HCT116 (cell line): ENCODE measurements around the gene HRK. TPM values are rescaled to one million over a fixed set of nuclear protein-coding genes. Genes with fewer than 3 reads are reported as not detected.

Source experiments
- ATAC-seq: fragments of 200-7000 bp; cut with Tn5 transposase; 2 replicates; pipeline ENCODE4 v1.9.1; 2020; ENCODE audit warnings: mild to moderate bottlenecking, moderate library complexity
- BruUV-seq: library from RNA; stranded (reverse); fragments of 400-500 nt; replicated peaks from 2 replicates; lab custom pipeline; 2021; lab: Mats Ljungman, UMichigan
- CTCF ChIA-PET: fragments of 300-600 bp; sonication (Branson Sonifier 250); formaldehyde crosslinking; loops from one replicate; lab custom pipeline; 2021; ENCODE audit warnings: antibody characterized with exemption; lab: Charles Lee
- POLR2A ChIA-PET: fragments of 300-600, 350-600 bp; sonication (Branson Sonifier 250); formaldehyde crosslinking; loops from one replicate; lab custom pipeline; 2021; ENCODE audit warnings: antibody characterized with exemption; lab: Charles Lee
- RAD21 ChIA-PET, 2 experiments: fragments of 300-600 bp; sonication (Branson Sonifier 250); formaldehyde crosslinking; loops; one replicate each; lab custom pipeline; 2023; ENCODE audit warnings: low total read pairs in 2 of 2; ENCODE audit not compliant: uncharacterized antibody in 2 of 2, unreplicated experiment in 2 of 2, low non-redundant PET in 1 of 2; lab: Charles Lee
- DNase-seq: peaks from one replicate; pipeline ENCODE4 v3.0.0-alpha.2; 2010; ENCODE audit warnings: low read depth, low spot score
- H2AFZ ChIP-seq: fragments of 200-600 bp; shearing (Covaris generic), sonication (generic); 2 replicates; pipeline ENCODE4 v1.6.1; 2017; ENCODE audit warnings: low read depth, mixed run types, mixed read lengths, antibody characterized with exemption, low read length; ENCODE audit not compliant: poor library complexity, severe bottlenecking
- H3K27ac ChIP-seq: 2 replicates; pipeline ENCODE4 v1.5.1; 2012; ENCODE audit warnings: low read depth, low read length
- H3K27me3 ChIP-seq: fragments of 200-600 bp; sonication (generic); 2 replicates; pipeline ENCODE4 v1.6.1; 2016; ENCODE audit warnings: mixed run types, low read length, mixed read lengths; ENCODE audit not compliant: insufficient read depth
- H3K36me3 ChIP-seq, 2 experiments: fragments of 200-500 bp in 1 of 2; fragments of 200-600 bp in 1 of 2; sonication (Bioruptor generic) in 1 of 2; sonication (generic) in 1 of 2; 2 replicates each; pipeline versions ENCODE4 v1.5.1 to v1.6.1; 2014 to 2016; ENCODE audit warnings: low read length in 2 of 2, inconsistent platforms in 1 of 2, mixed read lengths in 1 of 2, mixed run types in 1 of 2; ENCODE audit not compliant: insufficient read depth in 2 of 2, control insufficient read depth in 1 of 2
- H3K4me1 ChIP-seq, 2 experiments: fragments of 200-600 bp in 1 of 2; sonication (generic) in 1 of 2; 2 replicates each; pipeline versions ENCODE4 v1.5.1 to v1.6.1; 2012 to 2017; ENCODE audit warnings: low read length in 2 of 2, inconsistent platforms in 1 of 2, mild to moderate bottlenecking in 1 of 2, mixed read lengths in 1 of 2, mixed run types in 1 of 2, moderate library complexity in 1 of 2; ENCODE audit not compliant: insufficient read depth in 2 of 2, control insufficient read depth in 1 of 2
- H3K4me2 ChIP-seq: fragments of 200-600 bp; sonication (generic); 2 replicates; pipeline ENCODE4 v1.6.1; 2017; ENCODE audit warnings: mixed run types, low read length, mixed read lengths
- H3K4me3 ChIP-seq, 2 experiments: fragments of 200-600 bp in 1 of 2; sonication (generic) in 1 of 2; replicated peaks in 1 of 2; 2 replicates each; pipeline ENCODE4 v1.5.1; 2011 to 2016; ENCODE audit warnings: low read length in 2 of 2, control low read depth in 1 of 2, low read depth in 1 of 2, mild to moderate bottlenecking in 1 of 2, mixed read lengths in 1 of 2, mixed run types in 1 of 2
- H3K79me2 ChIP-seq: fragments of 200-600 bp; sonication (generic); 2 replicates; pipeline ENCODE4 v1.6.1; 2017; ENCODE audit warnings: mild to moderate bottlenecking, mixed run types, low read length, moderate library complexity, mixed read lengths; ENCODE audit not compliant: insufficient read depth
- H3K9ac ChIP-seq: fragments of 200-600 bp; sonication (generic); 2 replicates; pipeline ENCODE4 v1.6.1; 2016; ENCODE audit warnings: low read length, mixed read lengths
- H3K9me2 ChIP-seq: fragments of 200-600 bp; sonication (generic), shearing (Covaris generic); 2 replicates; pipeline ENCODE4 v1.6.1; 2017; ENCODE audit warnings: mixed run types, mild to moderate bottlenecking, moderate library complexity; ENCODE audit not compliant: insufficient read depth
- H3K9me3 ChIP-seq, 2 experiments: fragments of 200-500 bp in 1 of 2; fragments of 200-600 bp in 1 of 2; sonication (Bioruptor generic) in 1 of 2; sonication (generic) in 1 of 2; 2 replicates each; pipeline ENCODE4 v1.6.1; 2014 to 2017; ENCODE audit warnings: low read length in 2 of 2, mixed read lengths in 2 of 2, inconsistent platforms in 1 of 2, low read depth in 1 of 2, mild to moderate bottlenecking in 1 of 2, mixed run types in 1 of 2, moderate library complexity in 1 of 2; ENCODE audit not compliant: control insufficient read depth in 1 of 2, insufficient read depth in 1 of 2
- H4K20me1 ChIP-seq: fragments of 200-600 bp; sonication (generic), shearing (Covaris generic); 2 replicates; pipeline ENCODE4 v1.6.1; 2017; ENCODE audit warnings: mixed run types, mild to moderate bottlenecking, moderate library complexity; ENCODE audit not compliant: insufficient read depth
- CBX3 ChIP-seq: IDR thresholded peaks from 2 replicates; pipeline ENCODE4 v1.6.1; 2012; ENCODE audit warnings: low read depth
- intact Hi-C: fragments of 100-400 bp; cut with micrococcal nuclease; formaldehyde crosslinking; loops from 2 replicates; pipeline ENCODE4 v1.10.0; 2022
- total RNA-seq: library from RNA; stranded (reverse); gene quantifications from one replicate; pipeline ENCODE4 v1.2.1, GENCODE V29; 2021; ENCODE audit not compliant: unreplicated experiment
- TF ChIP-seq, protein P1 (sequence below): IDR thresholded peaks from 2 replicates; pipeline ENCODE4 v1.6.1; 2011; ENCODE audit warnings: mild to moderate bottlenecking, low read length, moderate library complexity; ENCODE audit not compliant: insufficient replicate concordance; ENCODE audit errors: extremely low read depth
- TF ChIP-seq, protein P2 (sequence below), 3 experiments: fragments of 200-600 bp in 1 of 3; sonication (generic) in 1 of 3; IDR thresholded peaks in 2 of 3; conservative IDR thresholded peaks in 1 of 3; 2 replicates each; pipeline ENCODE4 v1.5.1; 2012 to 2017; ENCODE audit warnings: low read depth in 2 of 3, low read length in 2 of 3, antibody characterized with exemption in 1 of 3, borderline replicate concordance in 1 of 3, control low read depth in 1 of 3, mild to moderate bottlenecking in 1 of 3, mixed read lengths in 1 of 3, mixed run types in 1 of 3, moderate library complexity in 1 of 3; ENCODE audit not compliant: insufficient read depth in 1 of 3

HRK gene
- total RNA-seq, 1 experiment from 2014 or later = 4.3 TPM

DNA sequence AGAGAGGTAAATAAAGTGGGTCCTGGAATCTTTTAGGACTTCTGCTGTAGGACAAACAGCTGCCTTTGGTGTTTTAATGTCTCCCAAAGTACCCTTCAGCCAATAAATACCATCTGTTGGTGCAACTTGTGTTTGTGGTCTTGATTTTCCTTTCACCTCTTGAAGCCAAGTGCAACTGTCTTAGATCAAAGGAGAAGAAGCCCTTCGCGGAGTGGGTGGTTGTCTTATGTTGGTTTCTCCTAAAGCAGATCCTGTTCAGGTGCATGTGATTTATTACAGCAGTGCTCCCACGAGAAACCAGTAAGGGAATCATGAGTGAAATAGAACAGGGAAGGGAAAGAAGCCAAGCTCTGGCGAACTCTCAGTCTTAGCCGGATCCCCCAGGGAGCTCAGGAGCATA lies 27.7 kb downstream of the HRK start:
- no peak for DNase-seq

More for the DNA sequence above, 27.7 kb downstream of the HRK start:
- Histone ChIP-seq H2AFZ (no peak overlapping the region), H3K9ac (no peak overlapping the region), H3K4me2 (no peak overlapping the region), H3K27ac (no peak overlapping the region), H3K27me3 (no peaks in the 10 kb centered on the region), H4K20me1 (no peaks in the 10 kb centered on the region), H3K9me3 (no peaks in the 10 kb centered on the region), H3K4me1 (peaks cover 8 to 10% of the 10 kb centered on the region in 2 experiments; a peak in 3 of 4 replicates), H3K79me2 (no peaks in the 10 kb centered on the region), H3K9me2 (no peaks in the 10 kb centered on the region), H3K4me3 (no peak overlapping the region), H3K36me3 (no peaks in the 10 kb centered on the region)
- ATAC-seq = no peak
- no TSS peak for BruUV-seq
- ChIA-PET RAD21 (no interaction called here), CTCF (no interaction called here), POLR2A (no interaction called here)
- TF ChIP-seq, protein P1, sequence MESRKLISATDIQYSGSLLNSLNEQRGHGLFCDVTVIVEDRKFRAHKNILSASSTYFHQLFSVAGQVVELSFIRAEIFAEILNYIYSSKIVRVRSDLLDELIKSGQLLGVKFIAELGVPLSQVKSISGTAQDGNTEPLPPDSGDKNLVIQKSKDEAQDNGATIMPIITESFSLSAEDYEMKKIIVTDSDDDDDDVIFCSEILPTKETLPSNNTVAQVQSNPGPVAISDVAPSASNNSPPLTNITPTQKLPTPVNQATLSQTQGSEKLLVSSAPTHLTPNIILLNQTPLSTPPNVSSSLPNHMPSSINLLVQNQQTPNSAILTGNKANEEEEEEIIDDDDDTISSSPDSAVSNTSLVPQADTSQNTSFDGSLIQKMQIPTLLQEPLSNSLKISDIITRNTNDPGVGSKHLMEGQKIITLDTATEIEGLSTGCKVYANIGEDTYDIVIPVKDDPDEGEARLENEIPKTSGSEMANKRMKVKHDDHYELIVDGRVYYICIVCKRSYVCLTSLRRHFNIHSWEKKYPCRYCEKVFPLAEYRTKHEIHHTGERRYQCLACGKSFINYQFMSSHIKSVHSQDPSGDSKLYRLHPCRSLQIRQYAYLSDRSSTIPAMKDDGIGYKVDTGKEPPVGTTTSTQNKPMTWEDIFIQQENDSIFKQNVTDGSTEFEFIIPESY = no peak
- no peak for TF ChIP-seq CBX3
- TF ChIP-seq, protein P2, sequence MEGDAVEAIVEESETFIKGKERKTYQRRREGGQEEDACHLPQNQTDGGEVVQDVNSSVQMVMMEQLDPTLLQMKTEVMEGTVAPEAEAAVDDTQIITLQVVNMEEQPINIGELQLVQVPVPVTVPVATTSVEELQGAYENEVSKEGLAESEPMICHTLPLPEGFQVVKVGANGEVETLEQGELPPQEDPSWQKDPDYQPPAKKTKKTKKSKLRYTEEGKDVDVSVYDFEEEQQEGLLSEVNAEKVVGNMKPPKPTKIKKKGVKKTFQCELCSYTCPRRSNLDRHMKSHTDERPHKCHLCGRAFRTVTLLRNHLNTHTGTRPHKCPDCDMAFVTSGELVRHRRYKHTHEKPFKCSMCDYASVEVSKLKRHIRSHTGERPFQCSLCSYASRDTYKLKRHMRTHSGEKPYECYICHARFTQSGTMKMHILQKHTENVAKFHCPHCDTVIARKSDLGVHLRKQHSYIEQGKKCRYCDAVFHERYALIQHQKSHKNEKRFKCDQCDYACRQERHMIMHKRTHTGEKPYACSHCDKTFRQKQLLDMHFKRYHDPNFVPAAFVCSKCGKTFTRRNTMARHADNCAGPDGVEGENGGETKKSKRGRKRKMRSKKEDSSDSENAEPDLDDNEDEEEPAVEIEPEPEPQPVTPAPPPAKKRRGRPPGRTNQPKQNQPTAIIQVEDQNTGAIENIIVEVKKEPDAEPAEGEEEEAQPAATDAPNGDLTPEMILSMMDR (IDR thresholded peaks at IDR 0.05 in 2 of 3, conservative IDR thresholded peaks at IDR 0.05 in 1 of 3; ENCODE audit: borderline replicate concordance in 1 of 3, insufficient read depth in 1 of 3, low read depth in 2 of 3, low read length in 2 of 3) = no peak
- intact Hi-C loops = no loop called here
